HepG2 (cell line): ENCODE results near the gene PTGDS. TPM values are rescaled to one million over a fixed set of nuclear protein-coding genes. Genes with fewer than 3 reads are reported as not detected.

Source experiments
- ATAC-seq: fragments of 200-7000 bp; cut with Tn5 transposase; 3 replicates; pipeline ENCODE4 v1.9.1; 2020; ENCODE audit warnings: mild to moderate bottlenecking, moderate library complexity
- BruUV-seq: library from RNA; stranded (reverse); fragments of 400-500 nt; replicated peaks from 2 replicates; lab custom pipeline; 2021; lab: Mats Ljungman, UMichigan
- CTCF ChIA-PET: fragments of 300-600 bp; formaldehyde crosslinking; extraction: SDS; loops from one replicate; lab custom pipeline; 2021; ENCODE audit warnings: low total read pairs, inconsistent platforms, low intra/inter-chr PET ratio; lab: Yijun Ruan, JAX
- POLR2A ChIA-PET: fragments of 350-600 bp; sonication (Branson Sonifier 250); formaldehyde crosslinking; loops from one replicate; lab custom pipeline; 2020; ENCODE audit warnings: antibody characterized with exemption, inconsistent platforms; lab: Yijun Ruan, JAX
- DNase-seq: peaks from one replicate; pipeline ENCODE4 v3.0.0-alpha.2; 2015; ENCODE audit warnings: low spot score
- FAIRE-seq: peaks from 3 replicates; lab custom pipeline; 2011; peaks lifted over from hg19 to GRCh38; lab: Jason Lieb, UNC
- H2AFZ ChIP-seq: one replicate; pipeline ENCODE4 v1.6.1; 2011; ENCODE audit warnings: low read length, inconsistent platforms
- H3K27ac ChIP-seq: fragments of 300-600 bp; 3 replicates; pipeline ENCODE4 v1.8.0; 2011; ENCODE audit warnings: mixed run types, mild to moderate bottlenecking, mixed read lengths, low read length, inconsistent platforms; ENCODE audit not compliant: insufficient read depth; ENCODE audit errors: extremely low read length
- H3K27me3 ChIP-seq, 2 experiments: fragments of 200-600 bp in 1 of 2; 2 replicates in 1 of 2; 3 replicates in 1 of 2; pipeline versions ENCODE4 v1.6.0 to v1.8.0; 2011; ENCODE audit warnings: low read length in 2 of 2, mild to moderate bottlenecking in 2 of 2, moderate library complexity in 2 of 2, inconsistent platforms in 1 of 2; ENCODE audit not compliant: insufficient read depth in 2 of 2, control insufficient read depth in 1 of 2
- H3K36me3 ChIP-seq, 2 experiments: fragments of 200-600 bp in 1 of 2; replicated peaks in 1 of 2; 2 replicates in 1 of 2; 3 replicates in 1 of 2; pipeline versions ENCODE4 v1.5.1 to v1.8.0; 2011; ENCODE audit warnings: low read length in 2 of 2, inconsistent platforms in 1 of 2; ENCODE audit not compliant: insufficient read depth in 2 of 2, control insufficient read depth in 1 of 2
- H3K4me1 ChIP-seq: 2 replicates; pipeline ENCODE4 v1.5.1; 2012; ENCODE audit warnings: low read length, inconsistent platforms; ENCODE audit not compliant: insufficient read depth
- H3K4me2 ChIP-seq: 2 replicates; pipeline ENCODE4 v1.6.0; 2011; ENCODE audit warnings: low read depth, low read length, inconsistent platforms
- H3K4me3 ChIP-seq, 3 experiments: fragments of 200-600 bp in 1 of 3; sonication (generic), shearing (Covaris generic) in 1 of 3; replicated peaks in 1 of 3; 2 replicates each; pipeline ENCODE4 v1.5.1; 2011 to 2016; ENCODE audit warnings: low read length in 3 of 3, inconsistent platforms in 2 of 3, low read depth in 2 of 3, mild to moderate bottlenecking in 2 of 3, control low read depth in 1 of 3, mixed read lengths in 1 of 3; ENCODE audit not compliant: insufficient read depth in 1 of 3
- H3K79me2 ChIP-seq: one replicate; pipeline ENCODE4 v1.6.1; 2011; ENCODE audit warnings: low read length, inconsistent platforms; ENCODE audit not compliant: insufficient read depth
- H3K9ac ChIP-seq: 2 replicates; pipeline ENCODE4 v1.6.0; 2011; ENCODE audit warnings: mild to moderate bottlenecking, low read depth, low read length, inconsistent platforms; ENCODE audit not compliant: insufficient read depth
- H3K9me3 ChIP-seq: 2 replicates; pipeline ENCODE4 v1.5.1; 2012; ENCODE audit warnings: mild to moderate bottlenecking, low read length
- H4K20me1 ChIP-seq: 2 replicates; pipeline ENCODE4 v1.6.0; 2011; ENCODE audit warnings: inconsistent platforms, mild to moderate bottlenecking, low read length, moderate library complexity; ENCODE audit not compliant: insufficient read depth
- CBX5 ChIP-seq: sonication (generic); formaldehyde crosslinking; IDR thresholded peaks from 2 replicates; pipeline ENCODE4 v1.4.0; 2020; ENCODE audit warnings: missing genetic modification reagents, borderline replicate concordance
- HOXA3 ChIP-seq: sonication (generic); formaldehyde crosslinking; IDR thresholded peaks from 2 replicates; pipeline ENCODE4 v1.5.0; 2020; ENCODE audit warnings: missing genetic modification reagents
- MED13 ChIP-seq: sonication (generic); formaldehyde crosslinking; IDR thresholded peaks from 2 replicates; pipeline ENCODE4 v1.5.0; 2020; ENCODE audit warnings: missing genetic modification reagents
- NONO ChIP-seq, 2 experiments: fragments of 450-650 bp in 1 of 2; sonication (generic) in 1 of 2; formaldehyde crosslinking in 1 of 2; IDR thresholded peaks in 1 of 2; conservative IDR thresholded peaks in 1 of 2; 2 replicates each; pipeline versions ENCODE4 v1.6.1 to v1.8.0; 2017 to 2022; ENCODE audit warnings: mild to moderate bottlenecking in 1 of 2, missing genetic modification reagents in 1 of 2, moderate library complexity in 1 of 2
- STAG1 ChIP-seq: sonication (generic); formaldehyde crosslinking; IDR thresholded peaks from 2 replicates; pipeline ENCODE4 v1.4.0; 2020; ENCODE audit warnings: missing genetic modification reagents
- TBX3 ChIP-seq: fragments of 450-650 bp; IDR thresholded peaks from 2 replicates; pipeline ENCODE4 v1.6.1; 2017; ENCODE audit warnings: antibody characterized with exemption, mild to moderate bottlenecking, inconsistent platforms, borderline replicate concordance
- ZMYM2 ChIP-seq: sonication (generic); formaldehyde crosslinking; IDR thresholded peaks from 2 replicates; pipeline ENCODE4 v1.8.0; 2022; ENCODE audit warnings: mild to moderate bottlenecking, missing genetic modification reagents
- ZNF224 ChIP-seq: sonication (generic); formaldehyde crosslinking; IDR thresholded peaks from 2 replicates; pipeline ENCODE4 v1.5.0; 2020; ENCODE audit warnings: mild to moderate bottlenecking, missing genetic modification reagents
- WGBS: methylation state at CpG from one replicate; pipeline ENCODE4 v1.1.6; 2017; ENCODE audit warnings: low lambda C conversion rate; 5-methylcytosine and 5-hydroxymethylcytosine counted together
- in situ Hi-C: cut with HindIII; loops from 2 replicates; pipeline ENCODE4 v1.10.0; 2017; ENCODE audit warnings: low pct_unique_long_range_greater_than_20kb; ENCODE audit not compliant: extremely low pct_ligation_motif_present
- intact Hi-C: fragments of 100-400 bp; cut with micrococcal nuclease; formaldehyde crosslinking; loops from one replicate; pipeline ENCODE4 v1.10.0; 2022; ENCODE audit not compliant: unreplicated experiment
- polyA plus RNA-seq, 8 experiments: library from polyadenylated mRNA; depleted of rRNA in 3 of 8; stranded (reverse) in 7 of 8; unstranded in 1 of 8; fragments of >200 nt; fragmentation: Illumina TruSeq in 4 of 8; extraction: Trizol in 4 of 8; gene quantifications; 2 replicates each; pipeline versions ENCODE4 v1.2.1 to v1.2.3, GENCODE V29; 2011 to 2016; ENCODE audit warnings: low read depth in 4 of 8, missing spikeins in 1 of 8, mixed read lengths in 1 of 8; ENCODE audit not compliant: insufficient read depth in 1 of 8
- total RNA-seq, 5 experiments: library from RNA; depleted of rRNA; stranded (reverse); fragments of >200 nt; fragmentation: Illumina TruSeq; extraction: Trizol; gene quantifications; 2 replicates each; pipeline ENCODE4 v1.2.3, GENCODE V29; 2016; ENCODE audit warnings: low read depth in 1 of 5
- TF ChIP-seq, protein P1 (sequence below): sonication (generic); formaldehyde crosslinking; IDR thresholded peaks from 2 replicates; pipeline ENCODE4 v1.8.1; 2022; ENCODE audit warnings: low read depth, mild to moderate bottlenecking, missing genetic modification reagents
- TF ChIP-seq, protein P2 (sequence below): sonication (generic); formaldehyde crosslinking; IDR thresholded peaks from 2 replicates; pipeline ENCODE4 v1.4.0; 2020; ENCODE audit warnings: missing genetic modification reagents
- TF ChIP-seq, protein P3 (sequence below): sonication (generic); formaldehyde crosslinking; IDR thresholded peaks from 2 replicates; pipeline ENCODE4 v1.5.1; 2020; ENCODE audit warnings: mild to moderate bottlenecking, missing genetic modification reagents, moderate library complexity

PTGDS gene
- total and polyA plus RNA-seq, 2 of the 13 experiments (the other 11 are each of a cell fraction or from before 2014, with no cell fraction given): 0.33 to 0.50 TPM

DNA sequence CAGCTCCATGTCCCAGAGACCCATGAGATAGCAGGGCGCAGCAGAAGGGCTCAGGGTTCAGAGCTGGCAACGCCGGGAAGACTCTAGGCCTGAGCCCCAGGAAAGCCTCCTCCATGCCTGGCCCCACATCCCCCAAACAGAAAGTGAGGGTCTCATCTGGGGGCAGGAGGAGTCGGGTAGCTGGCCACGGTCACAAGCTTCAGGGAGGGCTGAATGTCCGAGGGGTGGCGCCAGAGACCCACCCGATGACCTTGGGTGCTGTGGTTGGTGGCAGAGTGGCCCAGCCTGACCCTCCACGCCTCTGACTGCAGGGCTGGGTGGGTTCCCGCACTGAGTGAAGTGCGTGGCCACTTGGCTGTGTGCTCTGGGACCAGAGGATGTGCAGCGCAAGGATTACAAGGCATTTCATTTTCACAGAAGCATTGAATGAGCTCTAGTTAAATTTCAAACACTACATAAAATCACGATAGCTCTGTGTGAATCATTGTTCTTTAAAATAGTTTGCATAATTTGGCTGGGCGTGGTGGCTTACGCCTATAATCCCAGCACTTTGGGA, 29.3 kb upstream of the PTGDS start:
- CTCF ChIA-PET: interaction anchor here (1.1 to 1.7 kb wide), 2 partner anchors 81 to 87 kb away, joined by 3 to 15 read pairs; no protein-coding TSS in a partner anchor
- Histone ChIP-seq H3K4me3 (peak overlapping the region in 2 of 3 experiments; percentile 26 to 45; a peak in 4 of 6 replicates), H3K27me3 (no peaks in the 10 kb centered on the region), H2AFZ (no peak overlapping the region), H3K9ac (peak overlapping the region; percentile 17), H3K79me2 (peaks cover 15% of the 10 kb centered on the region), H3K9me3 (no peaks in the 10 kb centered on the region), H4K20me1 (no peaks in the 10 kb centered on the region), H3K27ac (peak overlapping the region; percentile 95), H3K4me2 (peak overlapping the region; percentile 62), H3K36me3 (no peaks in the 10 kb centered on the region), H3K4me1 (peaks cover 59% of the 10 kb centered on the region)
- peak; percentile 11 for ATAC-seq
- FAIRE-seq: peak; percentile 68
- BruUV-seq: no TSS peak
- intact Hi-C loops (loop anchor here (2.0 kb wide), 3 partner anchors 21 to 87 kb away; partner anchors contain the start of gene PAXX), in situ Hi-C loops (loop anchor here (5.0 kb wide), 1 partner anchor 84 kb away; the partner anchor contains the start of gene FUT7)
- peak; percentile 64 for DNase-seq
- POLR2A ChIA-PET: interaction anchor here (0.6 to 2.5 kb wide), 17 partner anchors 9 to 148 kb away, joined by 3 to 11 read pairs (median 5); partner anchors contain the start of genes AJM1, CLIC3 and TRAF2
- WGBS: 9% methylated on average over 12 of the region's 15 CpGs
- TF ChIP-seq, protein P1, sequence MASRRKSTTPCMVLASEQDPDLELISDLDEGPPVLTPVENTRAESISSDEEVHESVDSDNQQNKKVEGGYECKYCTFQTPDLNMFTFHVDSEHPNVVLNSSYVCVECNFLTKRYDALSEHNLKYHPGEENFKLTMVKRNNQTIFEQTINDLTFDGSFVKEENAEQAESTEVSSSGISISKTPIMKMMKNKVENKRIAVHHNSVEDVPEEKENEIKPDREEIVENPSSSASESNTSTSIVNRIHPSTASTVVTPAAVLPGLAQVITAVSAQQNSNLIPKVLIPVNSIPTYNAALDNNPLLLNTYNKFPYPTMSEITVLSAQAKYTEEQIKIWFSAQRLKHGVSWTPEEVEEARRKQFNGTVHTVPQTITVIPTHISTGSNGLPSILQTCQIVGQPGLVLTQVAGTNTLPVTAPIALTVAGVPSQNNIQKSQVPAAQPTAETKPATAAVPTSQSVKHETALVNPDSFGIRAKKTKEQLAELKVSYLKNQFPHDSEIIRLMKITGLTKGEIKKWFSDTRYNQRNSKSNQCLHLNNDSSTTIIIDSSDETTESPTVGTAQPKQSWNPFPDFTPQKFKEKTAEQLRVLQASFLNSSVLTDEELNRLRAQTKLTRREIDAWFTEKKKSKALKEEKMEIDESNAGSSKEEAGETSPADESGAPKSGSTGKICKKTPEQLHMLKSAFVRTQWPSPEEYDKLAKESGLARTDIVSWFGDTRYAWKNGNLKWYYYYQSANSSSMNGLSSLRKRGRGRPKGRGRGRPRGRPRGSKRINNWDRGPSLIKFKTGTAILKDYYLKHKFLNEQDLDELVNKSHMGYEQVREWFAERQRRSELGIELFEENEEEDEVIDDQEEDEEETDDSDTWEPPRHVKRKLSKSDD (CRISPR knock-in tag): 0 out of 2 replicates have a peak, but pooled peaks have one; percentile 18
- 0 out of 2 replicates have a peak, but pooled peaks have one; percentile 64 for TF ChIP-seq ZMYM2
- peak; percentile 35; the same call in 1 of the 2 replicates for TF ChIP-seq CBX5 (CRISPR knock-in tag)
- TF ChIP-seq MED13 (CRISPR knock-in tag): 0 out of 2 replicates have a peak, but pooled peaks have one; percentile 51
- TF ChIP-seq ZNF224 (CRISPR knock-in tag): no peak; the same call in 1 of the 2 replicates
- TF ChIP-seq NONO (IDR thresholded peaks at IDR 0.05): no peak
- TF ChIP-seq NONO (CRISPR knock-in tag; conservative IDR thresholded peaks at IDR 0.05): peak; percentile 62
- peak; percentile 88 for TF ChIP-seq STAG1 (CRISPR knock-in tag)
- no peak for TF ChIP-seq TBX3
- TF ChIP-seq, protein P2, sequence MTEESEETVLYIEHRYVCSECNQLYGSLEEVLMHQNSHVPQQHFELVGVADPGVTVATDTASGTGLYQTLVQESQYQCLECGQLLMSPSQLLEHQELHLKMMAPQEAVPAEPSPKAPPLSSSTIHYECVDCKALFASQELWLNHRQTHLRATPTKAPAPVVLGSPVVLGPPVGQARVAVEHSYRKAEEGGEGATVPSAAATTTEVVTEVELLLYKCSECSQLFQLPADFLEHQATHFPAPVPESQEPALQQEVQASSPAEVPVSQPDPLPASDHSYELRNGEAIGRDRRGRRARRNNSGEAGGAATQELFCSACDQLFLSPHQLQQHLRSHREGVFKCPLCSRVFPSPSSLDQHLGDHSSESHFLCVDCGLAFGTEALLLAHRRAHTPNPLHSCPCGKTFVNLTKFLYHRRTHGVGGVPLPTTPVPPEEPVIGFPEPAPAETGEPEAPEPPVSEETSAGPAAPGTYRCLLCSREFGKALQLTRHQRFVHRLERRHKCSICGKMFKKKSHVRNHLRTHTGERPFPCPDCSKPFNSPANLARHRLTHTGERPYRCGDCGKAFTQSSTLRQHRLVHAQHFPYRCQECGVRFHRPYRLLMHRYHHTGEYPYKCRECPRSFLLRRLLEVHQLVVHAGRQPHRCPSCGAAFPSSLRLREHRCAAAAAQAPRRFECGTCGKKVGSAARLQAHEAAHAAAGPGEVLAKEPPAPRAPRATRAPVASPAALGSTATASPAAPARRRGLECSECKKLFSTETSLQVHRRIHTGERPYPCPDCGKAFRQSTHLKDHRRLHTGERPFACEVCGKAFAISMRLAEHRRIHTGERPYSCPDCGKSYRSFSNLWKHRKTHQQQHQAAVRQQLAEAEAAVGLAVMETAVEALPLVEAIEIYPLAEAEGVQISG (CRISPR knock-in tag): 0 out of 2 replicates have a peak, but pooled peaks have one; percentile 34
- peak; percentile 56 for TF ChIP-seq HOXA3 (CRISPR knock-in tag)
- TF ChIP-seq, protein P3, sequence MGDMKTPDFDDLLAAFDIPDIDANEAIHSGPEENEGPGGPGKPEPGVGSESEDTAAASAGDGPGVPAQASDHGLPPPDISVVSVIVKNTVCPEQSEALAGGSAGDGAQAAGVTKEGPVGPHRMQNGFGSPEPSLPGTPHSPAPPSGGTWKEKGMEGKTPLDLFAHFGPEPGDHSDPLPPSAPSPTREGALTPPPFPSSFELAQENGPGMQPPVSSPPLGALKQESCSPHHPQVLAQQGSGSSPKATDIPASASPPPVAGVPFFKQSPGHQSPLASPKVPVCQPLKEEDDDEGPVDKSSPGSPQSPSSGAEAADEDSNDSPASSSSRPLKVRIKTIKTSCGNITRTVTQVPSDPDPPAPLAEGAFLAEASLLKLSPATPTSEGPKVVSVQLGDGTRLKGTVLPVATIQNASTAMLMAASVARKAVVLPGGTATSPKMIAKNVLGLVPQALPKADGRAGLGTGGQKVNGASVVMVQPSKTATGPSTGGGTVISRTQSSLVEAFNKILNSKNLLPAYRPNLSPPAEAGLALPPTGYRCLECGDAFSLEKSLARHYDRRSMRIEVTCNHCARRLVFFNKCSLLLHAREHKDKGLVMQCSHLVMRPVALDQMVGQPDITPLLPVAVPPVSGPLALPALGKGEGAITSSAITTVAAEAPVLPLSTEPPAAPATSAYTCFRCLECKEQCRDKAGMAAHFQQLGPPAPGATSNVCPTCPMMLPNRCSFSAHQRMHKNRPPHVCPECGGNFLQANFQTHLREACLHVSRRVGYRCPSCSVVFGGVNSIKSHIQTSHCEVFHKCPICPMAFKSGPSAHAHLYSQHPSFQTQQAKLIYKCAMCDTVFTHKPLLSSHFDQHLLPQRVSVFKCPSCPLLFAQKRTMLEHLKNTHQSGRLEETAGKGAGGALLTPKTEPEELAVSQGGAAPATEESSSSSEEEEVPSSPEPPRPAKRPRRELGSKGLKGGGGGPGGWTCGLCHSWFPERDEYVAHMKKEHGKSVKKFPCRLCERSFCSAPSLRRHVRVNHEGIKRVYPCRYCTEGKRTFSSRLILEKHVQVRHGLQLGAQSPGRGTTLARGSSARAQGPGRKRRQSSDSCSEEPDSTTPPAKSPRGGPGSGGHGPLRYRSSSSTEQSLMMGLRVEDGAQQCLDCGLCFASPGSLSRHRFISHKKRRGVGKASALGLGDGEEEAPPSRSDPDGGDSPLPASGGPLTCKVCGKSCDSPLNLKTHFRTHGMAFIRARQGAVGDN (CRISPR knock-in tag): peak; percentile 70
